Right hindlimb (tissue), 1 donor: ENCODE data around the gene WNT7B.

Experiments used
- DNase-seq: peaks from one replicate; pipeline ENCODE4 v3.0.0-alpha.2; 2018

Gene WNT7B

DNA sequence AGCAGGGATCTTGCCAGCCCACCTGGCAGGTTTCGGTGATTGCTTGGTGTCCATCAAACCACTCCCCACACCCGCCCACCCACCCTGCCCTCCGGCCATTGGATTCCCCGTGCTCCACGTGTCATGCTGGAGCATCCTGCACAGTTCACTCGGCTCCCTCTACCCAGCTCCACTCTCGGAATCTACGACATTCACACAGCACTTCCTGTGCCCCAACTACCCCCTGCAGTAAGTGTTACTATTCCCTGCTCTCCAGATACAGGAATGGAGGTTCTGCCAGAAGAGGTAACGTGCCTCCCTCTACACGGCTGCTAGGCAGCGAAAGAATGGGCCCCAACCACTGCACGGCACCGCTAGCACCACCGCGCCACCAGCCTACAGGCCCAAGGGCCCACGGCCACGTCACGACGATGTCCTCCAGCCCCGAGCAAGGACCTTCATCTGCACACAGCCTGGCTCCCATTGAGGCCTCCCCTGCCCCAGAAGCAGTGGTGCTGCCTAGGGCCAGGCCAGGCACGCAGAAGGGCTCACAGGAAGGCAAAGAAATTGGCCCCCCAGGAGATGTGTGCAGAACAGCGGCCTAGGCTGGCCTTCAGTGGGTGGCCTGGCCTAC, 27.6 kb downstream of the WNT7B start:
- no peak for DNase-seq

GRCh38 chr22:45948081-45948648, 28.8 kb downstream of the WNT7B start:
- DNase-seq = no peak

GRCh38 chr22:45946805-45947600, 30.0 kb downstream of the WNT7B start:
- DNase-seq = no peak

DNA sequence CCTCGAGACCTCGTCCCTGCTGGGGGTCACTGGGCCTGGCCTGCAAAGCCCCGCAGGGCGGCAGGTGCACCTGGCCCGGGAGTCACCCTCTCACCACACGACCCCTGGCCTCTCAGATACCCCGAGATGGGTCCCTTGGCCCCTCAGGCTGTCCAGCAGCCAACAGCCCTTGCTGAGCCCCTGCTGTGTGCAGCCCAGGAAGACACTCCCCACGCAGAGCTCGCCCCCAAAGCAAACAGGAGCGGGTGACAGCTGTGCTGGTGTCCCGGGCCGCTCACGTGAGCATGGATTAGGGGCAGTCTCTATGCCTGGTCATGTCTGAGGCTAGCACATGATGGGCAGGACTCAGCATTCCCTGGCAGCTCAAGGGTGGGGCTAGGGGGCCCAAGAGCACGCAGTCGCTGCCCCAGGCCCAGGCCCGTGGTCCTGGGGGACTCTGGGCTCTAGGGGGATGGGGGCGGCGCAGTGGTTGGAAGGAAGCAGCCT, 31.3 kb downstream of the WNT7B start:
- DNase-seq = no peak

DNA sequence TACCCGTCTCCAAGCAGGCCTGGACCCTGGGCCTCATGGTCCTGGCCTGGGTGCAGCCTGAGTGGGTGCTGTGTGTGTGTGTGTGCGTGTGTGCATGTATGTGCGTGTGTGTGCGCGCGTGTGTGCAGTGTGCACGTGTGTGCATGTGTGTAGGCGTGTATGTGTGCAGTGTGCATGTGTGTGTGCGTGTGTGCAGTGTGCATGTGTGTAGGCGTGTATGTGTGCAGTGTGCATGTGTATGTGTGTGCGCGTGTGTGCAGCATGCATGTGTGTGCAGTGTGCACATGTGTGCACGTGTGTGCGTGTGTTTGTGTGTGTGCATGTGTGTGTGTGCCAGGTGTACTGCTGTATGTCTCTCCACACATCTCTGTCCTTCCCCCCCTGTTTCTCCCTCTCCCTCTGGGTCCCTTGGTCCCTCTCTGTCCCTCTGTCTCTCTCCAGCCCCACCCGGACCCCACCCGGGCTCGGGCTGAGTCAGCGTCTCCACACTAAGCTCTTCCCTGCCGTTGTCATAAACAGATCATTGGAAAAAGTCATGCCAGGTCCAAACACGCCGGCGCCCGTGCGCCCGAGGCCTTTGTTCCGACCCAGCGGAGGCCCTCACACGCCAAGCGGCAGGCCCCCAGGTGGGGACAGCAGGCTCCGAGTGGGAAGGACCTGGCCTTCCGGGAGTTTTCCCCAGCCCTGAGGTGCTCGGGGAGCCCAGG, 34.0 kb downstream of the WNT7B start:
- no peak for DNase-seq

DNA sequence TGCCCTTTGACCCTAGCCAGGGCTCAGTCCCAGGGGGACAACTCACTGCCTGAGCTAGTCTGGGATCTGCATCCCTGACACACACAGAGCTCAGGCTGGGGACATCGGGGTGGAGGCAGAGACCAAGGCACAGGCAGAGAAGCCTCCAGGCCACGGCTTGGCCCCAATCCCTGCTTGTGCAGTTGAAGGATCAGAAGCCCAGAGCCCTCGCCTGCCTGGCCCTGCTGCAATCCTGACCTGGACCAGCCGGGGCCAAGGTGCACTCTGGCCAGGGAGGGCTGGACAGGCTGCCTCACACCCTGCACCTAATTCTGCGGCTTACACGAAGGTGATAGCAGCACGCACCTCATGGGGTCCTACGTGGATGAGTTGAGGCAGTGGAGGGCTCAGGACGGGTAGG, 34.6 kb downstream of the WNT7B start:
- no peak for DNase-seq

DNA sequence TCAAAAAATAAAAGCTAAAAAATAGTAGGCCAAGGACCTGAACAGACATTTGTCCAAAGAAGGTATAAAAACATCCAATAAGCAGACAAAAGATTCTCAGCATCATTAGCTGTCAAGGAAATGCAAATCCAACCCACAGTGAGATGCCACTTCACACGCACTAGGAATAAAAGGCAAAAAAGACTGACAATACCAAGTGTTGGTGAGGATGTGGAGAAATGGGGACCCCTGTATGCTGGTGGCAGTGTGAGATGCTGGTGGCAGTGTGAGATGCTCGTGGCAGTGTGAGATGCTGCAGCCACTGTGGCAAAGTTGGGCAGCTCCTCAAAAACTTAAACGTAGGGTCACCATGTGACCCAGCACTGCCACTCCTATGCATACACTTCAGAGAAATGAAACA, 38.0 kb downstream of the WNT7B start:
- no peak for DNase-seq

DNA sequence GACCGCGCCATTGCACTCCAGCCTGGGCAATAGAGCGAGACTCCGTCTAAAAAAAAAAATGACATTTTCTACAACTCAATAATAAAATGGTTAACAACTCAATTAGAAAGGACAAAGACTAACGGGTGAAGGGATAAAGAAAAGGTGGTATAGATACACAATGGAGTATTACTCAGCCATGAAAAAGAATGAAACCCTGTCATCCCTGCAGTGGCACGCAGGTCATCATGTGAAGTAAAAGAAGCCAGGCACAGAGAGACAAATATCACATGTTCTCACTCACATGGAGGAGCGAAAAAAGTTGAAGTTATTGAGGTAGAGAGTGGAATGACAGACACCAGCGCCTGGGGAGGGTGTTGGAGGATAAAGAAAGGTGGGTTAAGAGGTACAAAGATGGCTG, 39.0 kb downstream of the WNT7B start:
- no peak for DNase-seq

- DNase-seq = no peak
These were observed 41.4 kb downstream of the WNT7B start for GRCh38 chr22:45935573-45935972.

DNA sequence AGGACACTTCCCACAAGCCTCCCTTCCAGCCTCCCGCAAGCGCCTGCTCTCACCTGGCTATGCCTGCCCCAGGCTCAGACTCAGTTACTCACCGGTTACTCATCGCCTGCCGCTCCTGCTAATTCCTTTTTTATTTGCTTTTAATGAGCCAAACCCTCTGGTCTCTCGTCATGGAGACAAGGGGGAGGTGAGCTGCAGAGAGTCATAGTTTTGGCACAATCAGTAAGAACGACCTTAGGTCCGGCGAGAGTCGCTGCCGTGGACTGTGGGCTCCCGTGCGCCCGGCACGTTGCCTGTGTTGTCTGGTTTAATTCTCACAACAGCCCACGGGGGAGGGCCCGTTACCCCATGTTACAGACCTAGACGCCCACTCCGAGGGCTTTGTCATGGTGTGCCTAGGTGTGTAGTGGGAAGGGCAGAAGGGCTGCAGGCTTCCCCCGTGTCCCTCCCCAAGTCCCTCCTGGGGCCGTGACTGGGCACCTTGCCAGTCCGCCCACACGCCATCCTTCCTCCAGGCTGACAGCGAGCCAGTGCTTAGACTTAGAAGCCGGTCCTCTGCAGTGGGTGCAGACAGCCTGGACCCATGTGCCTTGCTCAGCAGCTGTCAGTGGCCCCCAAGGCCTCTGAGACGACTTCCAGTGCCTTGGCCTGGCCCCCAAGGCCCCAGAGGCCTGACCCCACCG, 42.2 kb downstream of the WNT7B start:
- DNase-seq = no peak

DNA sequence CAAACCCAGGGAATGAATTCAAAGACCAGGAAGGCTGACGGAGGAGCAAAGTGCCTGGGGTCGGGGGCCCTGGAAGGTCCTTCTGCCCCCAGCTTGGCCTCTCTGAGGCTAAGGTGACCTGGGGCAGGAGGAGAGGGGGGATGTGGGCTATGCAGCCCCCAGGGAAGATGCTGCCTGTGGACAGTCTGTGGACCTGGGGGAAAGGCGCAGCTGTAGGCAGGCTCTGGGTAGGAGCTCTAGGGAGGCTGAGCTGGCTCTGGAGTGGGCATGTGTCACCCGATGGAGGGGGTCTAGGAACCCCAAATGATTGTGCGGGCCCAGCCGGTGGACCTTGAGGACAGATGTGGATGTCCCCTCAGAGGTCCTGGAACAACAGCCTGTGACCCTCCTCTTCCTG, 42.8 kb downstream of the WNT7B start:
- no peak for DNase-seq

DNA sequence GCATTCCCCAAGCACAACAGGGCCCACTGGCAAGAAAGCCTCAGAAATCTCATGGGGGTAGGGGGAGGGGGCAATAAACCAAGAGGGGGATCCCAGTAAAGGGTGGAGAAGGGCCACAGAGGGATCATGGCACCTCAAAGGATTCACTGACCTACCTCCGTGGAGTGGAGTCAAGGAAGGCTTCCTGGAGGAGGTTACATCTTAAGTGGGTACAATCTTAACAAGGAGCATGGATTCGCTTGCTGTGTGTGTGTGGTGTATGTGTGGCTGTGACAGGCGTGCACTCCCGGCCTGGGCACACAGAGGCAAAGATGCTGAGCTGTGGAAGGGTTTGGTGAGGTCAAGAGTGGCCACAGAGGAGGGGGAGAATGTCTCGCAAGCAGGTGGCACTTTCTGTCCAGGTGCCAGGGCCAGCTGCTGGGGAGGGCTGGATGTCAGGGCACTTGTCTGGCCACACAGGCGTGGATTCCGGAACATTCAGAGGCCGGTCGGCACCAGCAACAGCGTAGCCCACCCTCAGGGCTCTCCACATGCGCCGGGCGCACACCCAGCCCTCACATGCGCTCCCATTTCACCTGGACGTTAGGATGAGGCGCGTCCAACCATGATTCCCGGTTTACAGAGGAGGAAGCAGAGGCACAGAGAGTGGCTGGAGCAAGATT, 43.3 kb downstream of the WNT7B start:
- no peak for DNase-seq

DNA sequence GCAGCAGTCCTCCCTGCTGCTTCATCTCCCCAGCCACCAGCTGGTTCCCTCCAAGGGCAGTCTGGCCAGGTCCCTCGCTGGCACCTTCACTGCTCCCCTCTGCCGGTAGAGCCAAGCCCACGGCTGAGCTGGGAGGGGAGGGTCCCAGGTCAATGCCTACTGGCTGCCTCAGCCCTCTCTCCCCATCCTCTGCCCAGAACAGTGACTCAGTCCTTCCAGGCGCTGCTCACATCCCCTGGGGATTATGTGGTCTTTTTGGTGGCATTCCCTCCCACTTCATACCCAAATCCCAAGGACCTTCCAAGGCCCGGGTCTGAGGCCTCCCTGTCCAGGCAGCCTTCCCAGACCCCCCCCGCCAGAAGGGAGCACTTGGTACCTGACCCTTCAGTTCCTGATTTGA, 44.9 kb downstream of the WNT7B start:
- DNase-seq = no peak

- DNase-seq = no peak
These were observed 45.9 kb downstream of the WNT7B start for GRCh38 chr22:45931042-45931441.

GRCh38 chr22:45930324-45930723, 46.6 kb downstream of the WNT7B start:
- no peak for DNase-seq

GRCh38 chr22:45929649-45930048, 47.3 kb downstream of the WNT7B start:
- no peak for DNase-seq

DNA sequence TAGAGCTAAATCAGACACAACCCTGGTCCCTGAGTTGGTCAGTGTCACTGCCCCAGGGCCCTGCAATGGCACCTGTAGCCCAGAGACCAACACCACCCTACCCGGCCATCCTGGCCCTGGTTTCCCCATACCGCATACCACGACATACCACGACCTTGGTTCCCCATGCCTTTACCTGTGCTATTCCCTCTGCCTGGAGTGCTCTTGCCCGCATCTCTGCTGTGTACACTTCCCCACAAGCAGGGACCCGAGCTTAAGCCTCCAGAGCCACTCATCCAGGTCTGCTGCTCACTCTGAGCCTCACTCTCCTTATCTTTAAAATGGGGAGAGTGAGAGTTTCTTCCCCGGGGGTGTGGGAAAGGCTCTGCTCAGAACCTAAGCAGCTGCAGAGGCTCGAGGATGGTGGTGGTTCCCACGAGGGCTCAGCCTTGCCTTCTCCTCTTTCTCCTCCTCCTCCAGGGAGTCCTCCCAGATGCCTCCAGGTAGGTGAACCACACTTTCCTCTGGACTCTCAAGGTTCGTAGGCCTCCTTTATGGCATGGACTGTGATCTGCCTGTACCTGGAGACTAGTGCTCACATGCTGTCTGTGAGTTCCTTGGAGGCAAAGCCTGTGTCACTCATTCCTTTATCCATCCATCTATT, 48.1 kb downstream of the WNT7B start:
- no peak for DNase-seq

DNA sequence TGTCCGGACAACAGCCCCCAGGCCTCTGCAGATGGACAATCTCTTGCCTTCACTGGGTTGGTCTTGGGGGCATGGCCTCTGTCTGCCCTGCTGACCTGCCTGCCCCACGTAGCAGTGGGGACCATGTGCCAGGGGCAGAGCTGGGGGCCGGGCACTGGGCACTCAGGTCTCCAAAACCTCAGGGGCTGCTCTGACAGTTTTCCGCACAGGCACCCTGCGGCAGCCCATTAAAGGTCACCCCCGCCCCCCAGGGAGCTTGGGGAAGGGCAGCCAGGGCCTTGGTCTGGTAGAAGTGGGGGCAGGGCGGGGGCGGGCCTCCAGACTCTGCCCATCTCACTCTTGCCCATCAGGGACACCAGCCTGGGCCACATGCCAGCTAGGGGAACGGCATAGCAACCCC, 49.9 kb downstream of the WNT7B start:
- no peak for DNase-seq

GRCh38 chr22:45926433-45926832, 50.5 kb downstream of the WNT7B start:
- DNase-seq = no peak

DNA sequence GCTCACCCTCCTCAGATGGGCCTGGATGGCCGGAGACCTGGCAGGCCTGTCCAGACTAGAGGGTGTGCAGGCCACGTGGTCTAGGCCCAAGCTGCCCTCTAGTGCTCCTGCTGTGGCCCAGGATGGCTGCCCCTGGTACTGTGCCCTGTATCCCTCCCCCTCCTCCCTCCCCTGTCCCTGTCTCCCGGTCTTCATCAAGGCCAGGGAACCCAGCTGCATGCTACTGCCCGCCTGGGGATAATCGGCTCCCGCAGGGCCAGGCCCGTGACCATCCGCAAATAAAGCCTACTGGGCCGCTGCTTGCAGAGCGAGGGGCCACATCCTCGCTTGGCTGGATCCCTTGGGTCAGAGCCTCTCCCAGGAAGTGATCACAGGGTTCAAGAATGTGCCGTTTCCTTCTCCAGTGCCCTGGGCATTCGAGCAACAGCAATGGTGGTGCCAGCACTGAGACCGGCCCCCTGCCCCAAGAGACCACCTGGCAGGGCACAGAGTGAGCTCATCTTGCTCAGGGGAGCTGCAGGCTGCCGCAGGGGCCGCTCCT, 51.1 kb downstream of the WNT7B start:
- no peak for DNase-seq

DNA sequence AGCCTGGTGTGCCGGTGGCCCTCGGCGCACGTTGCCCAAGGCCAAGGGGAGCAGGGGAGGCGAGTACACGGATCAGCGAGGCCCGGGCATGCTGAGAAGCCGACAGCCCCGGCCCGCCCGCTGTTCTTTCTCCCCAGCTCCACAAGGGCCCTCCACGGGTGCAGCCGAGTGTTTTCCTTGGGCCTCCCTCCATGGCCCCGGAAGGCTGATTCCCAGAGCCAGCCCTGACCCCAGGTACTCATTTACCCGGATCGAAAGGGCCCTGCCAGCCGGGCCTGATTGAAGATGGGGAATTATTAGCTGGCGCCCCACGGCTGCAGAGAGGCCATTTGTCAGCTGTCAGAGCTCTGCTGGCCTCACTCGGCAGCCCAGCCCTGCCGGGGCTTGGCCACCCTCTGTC, 53.1 kb downstream of the WNT7B start:
- DNase-seq = no peak

DNA sequence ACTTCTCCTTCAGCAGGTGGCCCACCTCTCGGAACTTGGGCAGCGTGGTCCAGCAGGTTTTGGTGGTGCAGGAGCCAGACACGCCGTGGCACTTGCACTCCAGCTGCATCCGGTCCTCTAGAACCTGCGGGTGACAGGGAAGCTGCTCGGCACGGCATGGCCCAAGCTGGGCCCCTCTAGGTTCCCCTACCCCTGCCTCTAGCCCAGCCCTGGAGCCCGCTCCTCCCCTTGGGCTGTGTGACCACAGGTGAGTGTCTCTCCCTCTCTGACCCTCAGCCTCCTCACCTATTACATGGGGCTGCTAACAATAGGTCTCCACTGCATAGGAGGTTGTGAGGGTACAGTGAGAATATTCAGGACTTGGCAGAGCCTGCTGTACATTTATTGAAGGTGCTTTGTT, 53.8 kb downstream of the WNT7B start:
- DNase-seq = no peak
